ENCODE results near the gene ICAM4.

DNA sequence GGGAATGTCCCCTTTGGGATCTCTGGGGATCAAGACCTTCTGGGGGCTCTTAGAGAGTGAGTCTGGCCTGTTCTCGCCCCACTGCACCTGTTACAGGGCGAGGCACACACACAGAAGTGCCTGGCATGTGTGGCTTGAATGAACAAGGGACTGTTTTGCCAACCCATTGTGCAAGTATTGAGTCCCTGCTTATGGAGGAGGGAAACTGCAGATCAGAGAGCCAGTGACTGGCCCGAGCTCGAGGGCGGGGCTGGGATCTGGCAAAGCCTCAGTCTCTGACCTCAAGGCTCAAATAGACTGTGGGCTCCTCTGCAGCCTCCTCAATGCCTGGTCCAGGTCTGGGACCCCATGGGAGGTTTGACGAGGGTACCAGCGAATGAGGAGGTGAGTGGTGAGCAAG is 41.0 kb downstream of the ICAM4 start:
- TF ChIP-seq, protein P1, sequence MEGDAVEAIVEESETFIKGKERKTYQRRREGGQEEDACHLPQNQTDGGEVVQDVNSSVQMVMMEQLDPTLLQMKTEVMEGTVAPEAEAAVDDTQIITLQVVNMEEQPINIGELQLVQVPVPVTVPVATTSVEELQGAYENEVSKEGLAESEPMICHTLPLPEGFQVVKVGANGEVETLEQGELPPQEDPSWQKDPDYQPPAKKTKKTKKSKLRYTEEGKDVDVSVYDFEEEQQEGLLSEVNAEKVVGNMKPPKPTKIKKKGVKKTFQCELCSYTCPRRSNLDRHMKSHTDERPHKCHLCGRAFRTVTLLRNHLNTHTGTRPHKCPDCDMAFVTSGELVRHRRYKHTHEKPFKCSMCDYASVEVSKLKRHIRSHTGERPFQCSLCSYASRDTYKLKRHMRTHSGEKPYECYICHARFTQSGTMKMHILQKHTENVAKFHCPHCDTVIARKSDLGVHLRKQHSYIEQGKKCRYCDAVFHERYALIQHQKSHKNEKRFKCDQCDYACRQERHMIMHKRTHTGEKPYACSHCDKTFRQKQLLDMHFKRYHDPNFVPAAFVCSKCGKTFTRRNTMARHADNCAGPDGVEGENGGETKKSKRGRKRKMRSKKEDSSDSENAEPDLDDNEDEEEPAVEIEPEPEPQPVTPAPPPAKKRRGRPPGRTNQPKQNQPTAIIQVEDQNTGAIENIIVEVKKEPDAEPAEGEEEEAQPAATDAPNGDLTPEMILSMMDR (IDR thresholded peaks at IDR 0.05; ENCODE audit: low read depth, low read length, poor library complexity, severe bottlenecking), result no peak
- no peak for TF ChIP-seq EZH2phosphoT487 (IDR thresholded peaks at IDR 0.05; ENCODE audit: borderline replicate concordance, low read length)

All from DOHH2 (cell line).